ENCODE measurements around the gene SEMA6B.

DNA sequence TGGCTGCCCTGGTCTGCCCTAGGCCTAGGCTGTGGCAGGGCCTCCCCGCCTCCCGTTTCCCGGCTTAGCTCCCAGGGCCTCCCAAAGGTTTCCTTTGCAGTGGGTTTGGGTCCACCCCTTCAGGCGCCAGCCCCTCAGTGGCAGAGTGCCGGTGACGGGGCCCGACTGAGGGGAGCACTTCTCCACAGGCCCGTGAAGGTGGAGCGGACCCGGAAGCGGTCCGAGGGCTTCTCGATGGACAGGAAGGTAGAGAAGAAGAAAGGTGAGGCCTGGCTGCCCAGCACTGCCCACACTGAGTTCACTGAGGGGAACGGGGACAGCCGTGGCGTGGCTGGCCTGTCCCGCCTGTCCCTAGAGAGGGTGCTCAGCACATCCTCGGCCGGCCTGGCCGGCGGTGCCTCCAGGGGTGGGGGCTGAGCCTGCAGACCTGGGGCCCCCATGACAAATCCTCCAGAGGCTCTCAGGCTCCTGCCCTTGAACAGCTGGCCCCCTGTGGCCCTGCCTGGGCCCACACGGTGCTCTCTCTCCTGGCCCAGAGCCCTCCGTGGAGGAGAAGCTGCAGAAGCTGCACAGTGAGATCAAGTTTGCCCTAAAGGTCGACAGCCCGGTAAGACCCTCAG lies 61.6 kb downstream of the SEMA6B start:
- TF ChIP-seq POLR2A (IDR thresholded peaks at IDR 0.05) = no peak
- TF ChIP-seq, protein P1, sequence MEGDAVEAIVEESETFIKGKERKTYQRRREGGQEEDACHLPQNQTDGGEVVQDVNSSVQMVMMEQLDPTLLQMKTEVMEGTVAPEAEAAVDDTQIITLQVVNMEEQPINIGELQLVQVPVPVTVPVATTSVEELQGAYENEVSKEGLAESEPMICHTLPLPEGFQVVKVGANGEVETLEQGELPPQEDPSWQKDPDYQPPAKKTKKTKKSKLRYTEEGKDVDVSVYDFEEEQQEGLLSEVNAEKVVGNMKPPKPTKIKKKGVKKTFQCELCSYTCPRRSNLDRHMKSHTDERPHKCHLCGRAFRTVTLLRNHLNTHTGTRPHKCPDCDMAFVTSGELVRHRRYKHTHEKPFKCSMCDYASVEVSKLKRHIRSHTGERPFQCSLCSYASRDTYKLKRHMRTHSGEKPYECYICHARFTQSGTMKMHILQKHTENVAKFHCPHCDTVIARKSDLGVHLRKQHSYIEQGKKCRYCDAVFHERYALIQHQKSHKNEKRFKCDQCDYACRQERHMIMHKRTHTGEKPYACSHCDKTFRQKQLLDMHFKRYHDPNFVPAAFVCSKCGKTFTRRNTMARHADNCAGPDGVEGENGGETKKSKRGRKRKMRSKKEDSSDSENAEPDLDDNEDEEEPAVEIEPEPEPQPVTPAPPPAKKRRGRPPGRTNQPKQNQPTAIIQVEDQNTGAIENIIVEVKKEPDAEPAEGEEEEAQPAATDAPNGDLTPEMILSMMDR (IDR thresholded peaks at IDR 0.05) = no peak

Measured in breast epithelium (tissue), 3 donors.